ENCODE data around the gene OR5B17. TPM values are rescaled to one million over a fixed set of nuclear protein-coding genes. Genes with fewer than 3 reads are reported as not detected.
"Not testable (repeated sequence)": the region's sequence is repeated elsewhere in the genome, so short reads cannot be mapped to it uniquely, and the experiment has no call there.

OR5B17 gene
- total and polyA plus RNA-seq, 2 of the 13 experiments (the other 11 are each of a cell fraction or from before 2014, with no cell fraction given), result not detected

DNA sequence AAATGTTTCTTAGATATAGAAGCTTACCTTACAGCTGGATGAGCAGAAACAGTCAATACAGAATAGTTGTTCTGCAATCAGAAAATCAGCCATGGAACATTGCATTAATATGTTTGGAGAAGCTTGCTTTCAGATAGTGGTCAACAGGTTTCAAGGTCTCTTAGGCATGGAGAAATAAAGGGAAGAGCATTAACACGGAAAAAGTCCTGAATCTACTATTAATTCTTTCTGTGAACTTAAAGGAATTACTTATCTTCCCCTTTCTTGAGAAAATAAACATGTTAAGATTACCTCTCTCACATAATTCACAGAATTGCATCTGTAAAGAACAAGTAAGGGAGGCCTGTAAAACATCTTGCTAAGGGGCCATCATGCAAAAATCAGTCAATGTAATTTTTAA is 47.9 kb upstream of the OR5B17 start, which contains the start of gene OR5B3:
Gene OR5B3 (minus strand): TSS at position 101 of the 400 bp plus-strand sequence. CDS start 3,465 bp downstream, outside the sequence.
- intact Hi-C loops (cut with micrococcal nuclease; ENCODE audit: unreplicated experiment), result no loop called here

DNA sequence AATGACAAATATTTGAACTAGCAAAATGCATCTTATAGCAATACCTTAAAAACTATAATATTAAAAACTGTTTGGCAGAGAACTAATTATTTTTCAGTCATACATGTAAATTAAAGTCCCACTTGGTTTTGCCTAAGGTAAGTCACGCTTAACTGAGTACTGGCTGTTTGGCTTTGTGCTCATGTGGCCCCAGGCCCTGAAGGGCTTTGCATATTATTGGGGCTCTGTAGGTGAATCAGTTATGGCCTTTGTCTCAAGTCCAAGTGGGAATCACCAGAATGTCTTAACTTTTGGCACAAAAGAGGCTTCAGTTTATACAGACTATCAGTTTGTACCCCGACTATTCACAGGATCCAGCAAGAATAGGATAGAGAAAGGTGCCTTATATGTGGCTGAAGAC is 40.8 kb upstream of the OR5B17 start:
- not testable (repeated sequence) for BruUV-seq (replicated peaks); FAIRE-seq

More for the DNA sequence above, 47.9 kb upstream of the OR5B17 start, which contains the start of gene OR5B3:
- ChIA-PET POLR2A (no interaction called here), CTCF (ENCODE audit: low intra/inter-chr PET ratio, low total read pairs) (no interaction called here)
- ATAC-seq, result no peak
- no TSS peak for BruUV-seq (replicated peaks)
- no peak within 1 kb of the TSS for H3K4me2 ChIP-seq (ENCODE audit: low read depth, low read length)
- no peak for FAIRE-seq
- H3K4me1 ChIP-seq (ENCODE audit: insufficient read depth, low read length), result no peaks in the 10 kb centered on the region
- no peak within 1 kb of the TSS for H3K4me3 ChIP-seq (replicated peaks in 1 of 3; ENCODE audit: insufficient read depth in 1 of 3, low read depth in 2 of 3, low read length in 3 of 3)
- no peak within 1 kb of the TSS for H3K9ac ChIP-seq (ENCODE audit: insufficient read depth, low read depth, low read length)
- no peak within 1 kb of the TSS for H2AFZ ChIP-seq (ENCODE audit: low read length)
- no peaks in the 10 kb centered on the region for H3K36me3 ChIP-seq (replicated peaks in 1 of 2; ENCODE audit: control insufficient read depth in 1 of 2, insufficient read depth in 2 of 2, low read length in 2 of 2)
- TF ChIP-seq ZNF44 (CRISPR knock-in tag; IDR thresholded peaks at IDR 0.05) (no peak), DPF2 (CRISPR knock-in tag; IDR thresholded peaks at IDR 0.05; ENCODE audit: borderline replicate concordance, low read depth) (no peak), MED1 (CRISPR knock-in tag; IDR thresholded peaks at IDR 0.05) (no peak), HMG20B (CRISPR knock-in tag; conservative IDR thresholded peaks at IDR 0.05) (no peak), MTF2 (CRISPR knock-in tag; IDR thresholded peaks at IDR 0.05; ENCODE audit: borderline replicate concordance) (no peak), XRCC5 (optimal IDR thresholded peaks at IDR 0.05; ENCODE audit: low read length) (no peak), HOXA5 (CRISPR knock-in tag; IDR thresholded peaks at IDR 0.05) (no peak), SETDB1 (CRISPR knock-in tag; IDR thresholded peaks at IDR 0.05; ENCODE audit: borderline replicate concordance) (no peak), ZNF530 (CRISPR knock-in tag; IDR thresholded peaks at IDR 0.05; ENCODE audit: low read depth) (no peak)
- TF ChIP-seq, protein P1, sequence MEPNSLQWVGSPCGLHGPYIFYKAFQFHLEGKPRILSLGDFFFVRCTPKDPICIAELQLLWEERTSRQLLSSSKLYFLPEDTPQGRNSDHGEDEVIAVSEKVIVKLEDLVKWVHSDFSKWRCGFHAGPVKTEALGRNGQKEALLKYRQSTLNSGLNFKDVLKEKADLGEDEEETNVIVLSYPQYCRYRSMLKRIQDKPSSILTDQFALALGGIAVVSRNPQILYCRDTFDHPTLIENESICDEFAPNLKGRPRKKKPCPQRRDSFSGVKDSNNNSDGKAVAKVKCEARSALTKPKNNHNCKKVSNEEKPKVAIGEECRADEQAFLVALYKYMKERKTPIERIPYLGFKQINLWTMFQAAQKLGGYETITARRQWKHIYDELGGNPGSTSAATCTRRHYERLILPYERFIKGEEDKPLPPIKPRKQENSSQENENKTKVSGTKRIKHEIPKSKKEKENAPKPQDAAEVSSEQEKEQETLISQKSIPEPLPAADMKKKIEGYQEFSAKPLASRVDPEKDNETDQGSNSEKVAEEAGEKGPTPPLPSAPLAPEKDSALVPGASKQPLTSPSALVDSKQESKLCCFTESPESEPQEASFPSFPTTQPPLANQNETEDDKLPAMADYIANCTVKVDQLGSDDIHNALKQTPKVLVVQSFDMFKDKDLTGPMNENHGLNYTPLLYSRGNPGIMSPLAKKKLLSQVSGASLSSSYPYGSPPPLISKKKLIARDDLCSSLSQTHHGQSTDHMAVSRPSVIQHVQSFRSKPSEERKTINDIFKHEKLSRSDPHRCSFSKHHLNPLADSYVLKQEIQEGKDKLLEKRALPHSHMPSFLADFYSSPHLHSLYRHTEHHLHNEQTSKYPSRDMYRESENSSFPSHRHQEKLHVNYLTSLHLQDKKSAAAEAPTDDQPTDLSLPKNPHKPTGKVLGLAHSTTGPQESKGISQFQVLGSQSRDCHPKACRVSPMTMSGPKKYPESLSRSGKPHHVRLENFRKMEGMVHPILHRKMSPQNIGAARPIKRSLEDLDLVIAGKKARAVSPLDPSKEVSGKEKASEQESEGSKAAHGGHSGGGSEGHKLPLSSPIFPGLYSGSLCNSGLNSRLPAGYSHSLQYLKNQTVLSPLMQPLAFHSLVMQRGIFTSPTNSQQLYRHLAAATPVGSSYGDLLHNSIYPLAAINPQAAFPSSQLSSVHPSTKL (CRISPR knock-in tag; IDR thresholded peaks at IDR 0.05), result no peak
- H4K20me1 ChIP-seq (ENCODE audit: insufficient read depth, low read length), result no peaks in the 10 kb centered on the region
- H3K9me3 ChIP-seq (ENCODE audit: low read length), result peaks cover 7% of the 10 kb centered on the region; the same call in 1 of the 2 replicates
- in situ Hi-C loops (cut with HindIII; ENCODE audit: extremely low pct_ligation_motif_present, low pct_unique_long_range_greater_than_20kb), result loop anchor here (25.0 kb wide), 1 partner anchor 106 kb away; the partner anchor contains the start of gene OR5B21
- H3K79me2 ChIP-seq (ENCODE audit: insufficient read depth, low read length), result no peaks in the 10 kb centered on the region
- no peak within 1 kb of the TSS for H3K27ac ChIP-seq (ENCODE audit: extremely low read length, insufficient read depth, low read length)
- 0% methylated on average over 1 of the region's 1 CpG for WGBS (ENCODE audit: low lambda C conversion rate)
- no peaks in the 10 kb centered on the region; a peak in 1 of 5 replicates for H3K27me3 ChIP-seq (ENCODE audit: control insufficient read depth in 1 of 2, insufficient read depth in 2 of 2, low read length in 2 of 2)
- no peak for DNase-seq (ENCODE audit: low spot score)

More for the DNA sequence above, 40.8 kb upstream of the OR5B17 start:
- H3K27ac ChIP-seq (ENCODE audit: extremely low read length, insufficient read depth, low read length); H3K4me3 ChIP-seq (replicated peaks in 1 of 3; ENCODE audit: insufficient read depth in 1 of 3, low read depth in 2 of 3, low read length in 3 of 3); H3K9me3 ChIP-seq (ENCODE audit: low read length); ATAC-seq; POLR2A ChIA-PET; H3K4me1 ChIP-seq (ENCODE audit: insufficient read depth, low read length); DNase-seq (ENCODE audit: low spot score); H3K4me2 ChIP-seq (ENCODE audit: low read depth, low read length); H3K27me3 ChIP-seq (ENCODE audit: control insufficient read depth in 1 of 2, insufficient read depth in 2 of 2, low read length in 2 of 2); H4K20me1 ChIP-seq (ENCODE audit: insufficient read depth, low read length); CTCF ChIA-PET (ENCODE audit: low intra/inter-chr PET ratio, low total read pairs); H2AFZ ChIP-seq (ENCODE audit: low read length); H3K79me2 ChIP-seq (ENCODE audit: insufficient read depth, low read length); H3K36me3 ChIP-seq (replicated peaks in 1 of 2; ENCODE audit: control insufficient read depth in 1 of 2, insufficient read depth in 2 of 2, low read length in 2 of 2); H3K9ac ChIP-seq (ENCODE audit: insufficient read depth, low read depth, low read length): not testable (repeated sequence)
- 0% methylated on average over 1 of the region's 2 CpGs for WGBS (ENCODE audit: low lambda C conversion rate)
- in situ Hi-C loops (cut with HindIII; ENCODE audit: extremely low pct_ligation_motif_present, low pct_unique_long_range_greater_than_20kb) (loop anchor here (25.0 kb wide), 1 partner anchor 113 kb away; the partner anchor contains the start of gene OR5B21), intact Hi-C loops (cut with micrococcal nuclease; ENCODE audit: unreplicated experiment) (loop anchor here (10.0 kb wide), 1 partner anchor 115 kb away; no protein-coding TSS in a partner anchor)

Measured in HepG2 (cell line).